ENCODE measurements around the gene UTS2B.
A peak's percentile ranks its signal among the peaks of the same experiment; 100 is the strongest.

Gene UTS2B

DNA sequence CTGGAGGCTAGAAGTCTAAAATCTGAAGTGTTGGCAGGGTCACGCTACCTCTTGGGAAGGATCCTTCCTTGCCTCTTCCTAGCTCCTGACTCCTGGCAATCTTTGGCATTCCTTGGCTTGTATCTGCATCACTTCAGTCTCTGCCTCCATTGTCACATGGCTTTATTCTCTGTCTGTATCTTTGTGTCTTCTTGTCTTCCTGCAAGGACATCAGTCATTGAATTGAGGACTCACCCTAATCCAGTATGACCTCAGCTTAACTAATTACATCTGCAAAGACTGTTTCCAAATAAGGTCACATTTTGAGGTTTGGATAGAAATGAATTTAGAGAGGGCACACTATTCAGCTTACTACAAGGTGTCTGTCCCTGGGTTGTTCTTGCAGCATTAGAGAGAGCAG lies 31.1 kb upstream of the UTS2B start:
- DNase-seq (ENCODE audit: low read depth), result no peak
- no peak overlapping the region for H3K4me3 ChIP-seq (ENCODE audit: low read depth, low read length)
- TF ChIP-seq, protein P1, sequence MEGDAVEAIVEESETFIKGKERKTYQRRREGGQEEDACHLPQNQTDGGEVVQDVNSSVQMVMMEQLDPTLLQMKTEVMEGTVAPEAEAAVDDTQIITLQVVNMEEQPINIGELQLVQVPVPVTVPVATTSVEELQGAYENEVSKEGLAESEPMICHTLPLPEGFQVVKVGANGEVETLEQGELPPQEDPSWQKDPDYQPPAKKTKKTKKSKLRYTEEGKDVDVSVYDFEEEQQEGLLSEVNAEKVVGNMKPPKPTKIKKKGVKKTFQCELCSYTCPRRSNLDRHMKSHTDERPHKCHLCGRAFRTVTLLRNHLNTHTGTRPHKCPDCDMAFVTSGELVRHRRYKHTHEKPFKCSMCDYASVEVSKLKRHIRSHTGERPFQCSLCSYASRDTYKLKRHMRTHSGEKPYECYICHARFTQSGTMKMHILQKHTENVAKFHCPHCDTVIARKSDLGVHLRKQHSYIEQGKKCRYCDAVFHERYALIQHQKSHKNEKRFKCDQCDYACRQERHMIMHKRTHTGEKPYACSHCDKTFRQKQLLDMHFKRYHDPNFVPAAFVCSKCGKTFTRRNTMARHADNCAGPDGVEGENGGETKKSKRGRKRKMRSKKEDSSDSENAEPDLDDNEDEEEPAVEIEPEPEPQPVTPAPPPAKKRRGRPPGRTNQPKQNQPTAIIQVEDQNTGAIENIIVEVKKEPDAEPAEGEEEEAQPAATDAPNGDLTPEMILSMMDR (IDR thresholded peaks at IDR 0.05; ENCODE audit: low read depth, low read length, missing control alignments), result no peak

DNA sequence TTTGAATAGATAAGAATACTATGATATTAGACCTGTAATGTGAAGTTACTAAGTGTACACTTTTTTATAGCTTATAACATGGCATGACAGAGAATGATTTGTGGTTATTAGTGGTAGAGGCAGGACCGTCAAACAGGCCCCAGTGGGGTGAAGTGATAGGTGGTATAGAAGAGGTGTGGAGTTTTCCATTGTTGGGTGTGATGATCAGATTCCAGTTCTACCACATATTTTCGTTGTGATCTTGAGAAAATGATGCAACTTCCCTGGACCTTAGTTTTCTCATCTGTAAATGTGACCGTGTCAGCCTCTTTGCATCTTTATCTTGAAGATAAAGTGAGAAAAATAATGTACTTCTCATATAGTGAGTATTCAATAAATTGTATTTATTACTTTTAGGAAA lies 30.3 kb upstream of the UTS2B start:
- no peak for DNase-seq (ENCODE audit: low read depth)
- H3K4me3 ChIP-seq (ENCODE audit: low read depth, low read length), result no peak overlapping the region
- TF ChIP-seq, protein P1 (IDR thresholded peaks at IDR 0.05; ENCODE audit: low read depth, low read length, missing control alignments), result no peak

DNA sequence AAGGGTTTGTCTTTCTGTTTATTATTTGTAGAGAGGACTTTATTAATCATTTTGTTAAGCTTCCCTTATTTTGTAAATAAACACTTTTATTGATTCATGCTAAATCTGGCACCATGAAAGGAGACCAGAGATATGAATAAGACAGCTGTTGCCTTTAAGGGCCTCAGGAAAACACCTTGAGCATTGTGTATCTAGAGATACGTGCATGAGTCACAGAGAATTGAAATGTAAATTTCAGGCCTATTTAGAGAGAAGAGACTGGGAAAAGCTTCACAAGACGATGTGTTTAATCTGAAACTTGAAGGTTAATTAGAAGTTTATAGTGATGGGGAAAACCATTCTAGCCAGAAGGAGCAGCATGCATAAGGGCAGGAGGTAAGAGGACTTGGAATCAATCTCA lies 28.6 kb upstream of the UTS2B start:
- TF ChIP-seq, protein P1 (IDR thresholded peaks at IDR 0.05; ENCODE audit: low read depth, low read length, missing control alignments), result no peak
- H3K4me3 ChIP-seq (ENCODE audit: low read depth, low read length), result no peak overlapping the region
- DNase-seq (ENCODE audit: low read depth), result no peak

DNA sequence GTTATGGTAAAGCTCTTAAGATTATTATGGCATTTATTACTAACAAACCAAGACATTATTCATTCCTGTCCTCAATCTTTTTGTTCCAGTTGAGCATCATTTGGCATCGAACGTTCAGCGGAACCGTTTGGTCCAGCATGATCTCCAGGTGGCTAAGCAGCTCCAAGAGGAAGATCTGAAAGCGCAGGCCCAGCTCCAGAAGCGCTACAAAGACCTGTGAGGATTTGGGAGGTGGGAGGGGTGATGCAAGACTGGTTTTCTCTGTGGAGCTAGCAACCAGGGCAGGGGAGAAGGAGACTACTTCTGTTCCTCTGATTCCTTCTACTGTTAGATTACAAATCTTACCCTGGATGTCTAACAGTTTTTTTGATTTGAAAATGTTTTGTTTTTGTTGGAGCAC lies 27.6 kb upstream of the UTS2B start:
- no peak overlapping the region for H3K4me3 ChIP-seq (ENCODE audit: low read depth, low read length)
- TF ChIP-seq, protein P1 (IDR thresholded peaks at IDR 0.05; ENCODE audit: low read depth, low read length, missing control alignments), result no peak
- DNase-seq (ENCODE audit: low read depth), result no peak

DNA sequence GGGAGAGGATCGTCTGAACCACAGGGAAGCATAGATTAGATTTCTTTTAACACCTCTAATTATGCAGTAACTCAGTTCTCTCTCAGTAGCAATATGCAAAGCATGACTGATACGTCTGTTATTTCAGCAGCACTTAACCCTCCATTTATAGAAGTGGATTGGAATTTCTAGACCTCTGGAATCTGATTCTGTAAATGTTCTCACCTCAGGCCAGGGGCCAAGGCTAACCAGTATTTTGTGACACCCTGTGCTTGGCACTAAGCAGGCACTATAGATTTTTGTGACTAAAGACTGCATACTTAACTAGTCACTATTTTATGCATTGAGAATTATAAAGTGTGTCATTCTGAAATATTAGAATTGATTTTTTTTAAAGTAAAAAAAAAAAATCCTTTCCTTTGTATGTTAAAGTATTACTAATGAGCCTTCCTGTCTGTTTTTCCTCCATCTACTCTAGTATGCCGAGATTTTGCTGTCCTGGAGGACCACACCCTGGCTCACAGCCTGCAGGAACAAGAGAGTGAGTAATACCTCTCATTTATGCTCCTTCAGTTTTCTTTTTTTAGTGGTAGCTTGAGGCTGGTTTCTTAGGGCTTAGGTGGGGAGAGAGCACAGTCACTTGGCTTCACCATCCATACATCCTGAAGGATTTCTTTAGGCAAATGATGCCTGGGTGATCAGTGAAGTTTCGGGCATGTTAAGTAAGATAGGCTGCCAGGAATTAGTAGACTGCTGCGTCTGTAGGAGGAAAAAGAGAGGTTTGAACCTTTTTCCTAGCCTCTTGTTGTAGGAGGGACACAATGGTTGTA lies 26.5 kb upstream of the UTS2B start:
- DNase-seq (ENCODE audit: low read depth), result no peak
- H3K4me3 ChIP-seq (ENCODE audit: low read depth, low read length), result no peak overlapping the region
- TF ChIP-seq, protein P1 (IDR thresholded peaks at IDR 0.05; ENCODE audit: low read depth, low read length, missing control alignments), result no peak

DNA sequence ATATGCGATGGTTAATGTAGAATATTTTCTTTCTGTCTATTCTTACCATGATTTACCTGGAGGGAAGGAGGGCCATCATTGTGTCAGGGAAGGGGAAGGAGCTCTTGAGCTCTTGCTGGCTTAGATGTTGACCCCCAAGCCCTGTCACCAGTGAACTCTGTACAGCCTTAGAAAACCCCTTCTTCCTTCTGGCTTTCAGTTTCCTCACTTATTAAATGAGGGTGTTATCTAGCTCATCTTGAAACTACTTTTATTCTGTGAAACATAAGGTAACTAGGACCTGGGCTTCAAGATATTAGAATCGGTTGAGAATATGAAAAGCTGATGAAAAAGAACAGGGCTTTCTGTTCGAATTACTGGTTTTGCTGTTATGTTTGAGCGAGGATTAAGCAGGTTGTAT lies 25.1 kb upstream of the UTS2B start:
- H3K4me3 ChIP-seq (ENCODE audit: low read depth, low read length), result peak overlapping the region; percentile 19; the same call in 1 of the 2 replicates
- TF ChIP-seq, protein P1 (IDR thresholded peaks at IDR 0.05; ENCODE audit: low read depth, low read length, missing control alignments), result no peak
- peak; percentile 55 for DNase-seq (ENCODE audit: low read depth)

Data from GM12864 (cell line).